HEK293 (cell line): ENCODE data around the gene EYS.

ENCODE experiments used
- CTCF ChIA-PET: fragments of 350-600 bp; formaldehyde crosslinking; extraction: SDS; loops from one replicate; lab custom pipeline; 2021; ENCODE audit warnings: antibody characterized with exemption; lab: Yijun Ruan, JAX
- POLR2A ChIA-PET: fragments of 300-600 bp; formaldehyde crosslinking; extraction: SDS; loops from one replicate; lab custom pipeline; 2020; ENCODE audit warnings: antibody characterized with exemption, inconsistent platforms; lab: Yijun Ruan, JAX
- H3K27ac ChIP-seq: fragments of 200-500 bp; sonication (Bioruptor generic); 2 replicates; pipeline ENCODE4 v1.5.1; 2014; ENCODE audit warnings: low read depth, low read length, control low read depth, inconsistent platforms; ENCODE audit errors: extremely low read depth
- H3K36me3 ChIP-seq, 2 experiments: fragments of 200-500 bp in 1 of 2; sonication (Bioruptor generic) in 1 of 2; 1 replicate in 1 of 2; 2 replicates in 1 of 2; pipeline ENCODE4 v1.5.1; 2014 to 2017; ENCODE audit warnings: inconsistent platforms in 2 of 2, low read length in 2 of 2; ENCODE audit not compliant: control insufficient read depth in 2 of 2, insufficient read depth in 1 of 2
- H3K4me1 ChIP-seq: fragments of 200-500 bp; sonication (Bioruptor generic); 2 replicates; pipeline ENCODE4 v1.5.1; 2014; ENCODE audit warnings: mild to moderate bottlenecking, low read length, inconsistent platforms; ENCODE audit not compliant: control insufficient read depth, insufficient read depth
- H3K4me3 ChIP-seq: 2 replicates; pipeline ENCODE4 v1.5.1; 2011; ENCODE audit warnings: low read depth, mild to moderate bottlenecking, control low read depth, low read length, moderate library complexity
- H3K9me3 ChIP-seq: fragments of 200-500 bp; sonication (Bioruptor generic); 2 replicates; pipeline ENCODE4 v1.5.1; 2014; ENCODE audit warnings: low read depth, low read length, inconsistent platforms; ENCODE audit not compliant: control insufficient read depth, insufficient read depth
- ZBTB10 ChIP-seq: fragments of 450-650 bp; formaldehyde crosslinking; IDR thresholded peaks from 2 replicates; pipeline ENCODE4 v1.5.1; 2016; ENCODE audit warnings: missing biosample characterization, missing genetic modification characterization
- ZBTB6 ChIP-seq: fragments of 450-650 bp; formaldehyde crosslinking; IDR thresholded peaks from 2 replicates; pipeline ENCODE4 v1.5.1; 2017; ENCODE audit warnings: missing biosample characterization, missing genetic modification characterization
- ZBTB7A ChIP-seq: fragments of 450-650 bp; formaldehyde crosslinking; IDR thresholded peaks from 2 replicates; pipeline ENCODE4 v1.5.1; 2016; ENCODE audit warnings: low read depth, missing biosample characterization, missing genetic modification characterization
- ZNF18 ChIP-seq: fragments of 450-650 bp; formaldehyde crosslinking; IDR thresholded peaks from 2 replicates; pipeline ENCODE4 v1.5.1; 2016; ENCODE audit warnings: missing biosample characterization, missing genetic modification characterization
- ZNF184 ChIP-seq: fragments of 450-650 bp; IDR thresholded peaks from 2 replicates; pipeline ENCODE4 v1.5.1; 2018; ENCODE audit warnings: missing biosample characterization, mild to moderate bottlenecking, missing genetic modification characterization
- ZNF274 ChIP-seq, 2 experiments: fragments of 200-500 bp in 1 of 2; fragments of 450-650 bp in 1 of 2; sonication (Bioruptor generic) in 1 of 2; formaldehyde crosslinking in 1 of 2; IDR thresholded peaks; 2 replicates each; pipeline versions ENCODE4 v1.5.1 to v1.6.1; 2014 to 2016; ENCODE audit warnings: borderline replicate concordance in 1 of 2, inconsistent platforms in 1 of 2, low read length in 1 of 2, missing biosample characterization in 1 of 2, missing genetic modification characterization in 1 of 2
- ZNF560 ChIP-seq: fragments of 450-650 bp; formaldehyde crosslinking; IDR thresholded peaks from 2 replicates; pipeline ENCODE4 v1.5.1; 2017; ENCODE audit warnings: missing biosample characterization, missing genetic modification characterization, borderline replicate concordance
- ZNF596 ChIP-seq: fragments of 450-650 bp; IDR thresholded peaks from 2 replicates; pipeline ENCODE4 v1.5.0; 2018; ENCODE audit warnings: missing biosample characterization, mild to moderate bottlenecking, missing genetic modification characterization, moderate library complexity
- ZNF707 ChIP-seq: fragments of 450-650 bp; formaldehyde crosslinking; IDR thresholded peaks from 2 replicates; pipeline ENCODE4 v1.5.1; 2016; ENCODE audit warnings: missing biosample characterization, missing genetic modification characterization
- ZNF76 ChIP-seq: fragments of 450-650 bp; formaldehyde crosslinking; IDR thresholded peaks from 2 replicates; pipeline ENCODE4; 2016; ENCODE audit warnings: low read depth, missing biosample characterization, missing genetic modification characterization, borderline replicate concordance
- ZNF791 ChIP-seq: fragments of 450-650 bp; formaldehyde crosslinking; IDR thresholded peaks from 2 replicates; pipeline ENCODE4 v1.5.1; 2016; ENCODE audit warnings: missing biosample characterization, missing genetic modification characterization
- TF ChIP-seq, protein P1 (sequence below): fragments of 450-650 bp; formaldehyde crosslinking; IDR thresholded peaks from 2 replicates; pipeline ENCODE4 v1.5.1; 2016; ENCODE audit warnings: missing biosample characterization, missing genetic modification characterization
- TF ChIP-seq, protein P2 (sequence below): fragments of 450-650 bp; formaldehyde crosslinking; conservative IDR thresholded peaks from 2 replicates; pipeline ENCODE4 v1.5.1; 2016; ENCODE audit warnings: low read depth, missing biosample characterization, missing genetic modification characterization

Gene EYS

DNA sequence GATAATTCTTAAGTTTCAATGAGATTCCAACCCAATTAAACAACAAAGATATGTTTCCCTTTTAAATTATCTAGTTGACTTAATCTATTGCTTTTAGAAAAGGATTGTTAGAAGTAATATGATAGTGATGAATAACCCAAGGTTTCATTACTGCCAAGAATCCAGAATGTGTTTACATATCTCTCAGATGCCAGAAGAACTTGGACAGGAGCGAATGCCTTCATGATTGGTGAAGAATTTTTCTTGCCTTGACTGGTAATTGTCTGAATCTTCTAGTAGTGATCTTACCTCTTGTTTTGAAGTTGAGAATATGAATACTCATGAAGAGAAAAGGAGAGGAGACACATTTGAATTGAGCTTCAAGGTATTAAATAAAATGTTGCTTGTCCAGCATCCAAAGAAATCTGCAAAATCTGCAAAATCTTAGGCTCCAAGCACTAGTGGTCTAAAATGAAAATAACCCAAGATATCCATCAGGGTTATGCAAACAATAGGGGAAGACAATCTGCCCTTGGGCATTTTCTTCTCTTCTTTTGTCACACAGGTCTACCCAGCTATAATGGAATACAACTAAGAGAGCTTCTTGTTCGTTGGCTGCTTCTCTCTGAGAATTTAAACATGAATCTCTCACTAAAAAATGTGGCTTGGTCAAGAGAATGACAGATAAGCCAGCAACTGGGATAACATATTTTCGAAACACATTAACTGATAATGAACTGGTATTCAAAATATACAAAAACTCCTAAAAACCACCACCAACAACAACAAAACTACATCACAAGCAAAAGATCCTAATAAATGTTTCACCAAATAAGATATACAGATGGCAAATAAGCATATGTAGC is 928.9 kb downstream of the EYS start:
- no peak overlapping the region for H3K4me3 ChIP-seq
- TF ChIP-seq, protein P1, sequence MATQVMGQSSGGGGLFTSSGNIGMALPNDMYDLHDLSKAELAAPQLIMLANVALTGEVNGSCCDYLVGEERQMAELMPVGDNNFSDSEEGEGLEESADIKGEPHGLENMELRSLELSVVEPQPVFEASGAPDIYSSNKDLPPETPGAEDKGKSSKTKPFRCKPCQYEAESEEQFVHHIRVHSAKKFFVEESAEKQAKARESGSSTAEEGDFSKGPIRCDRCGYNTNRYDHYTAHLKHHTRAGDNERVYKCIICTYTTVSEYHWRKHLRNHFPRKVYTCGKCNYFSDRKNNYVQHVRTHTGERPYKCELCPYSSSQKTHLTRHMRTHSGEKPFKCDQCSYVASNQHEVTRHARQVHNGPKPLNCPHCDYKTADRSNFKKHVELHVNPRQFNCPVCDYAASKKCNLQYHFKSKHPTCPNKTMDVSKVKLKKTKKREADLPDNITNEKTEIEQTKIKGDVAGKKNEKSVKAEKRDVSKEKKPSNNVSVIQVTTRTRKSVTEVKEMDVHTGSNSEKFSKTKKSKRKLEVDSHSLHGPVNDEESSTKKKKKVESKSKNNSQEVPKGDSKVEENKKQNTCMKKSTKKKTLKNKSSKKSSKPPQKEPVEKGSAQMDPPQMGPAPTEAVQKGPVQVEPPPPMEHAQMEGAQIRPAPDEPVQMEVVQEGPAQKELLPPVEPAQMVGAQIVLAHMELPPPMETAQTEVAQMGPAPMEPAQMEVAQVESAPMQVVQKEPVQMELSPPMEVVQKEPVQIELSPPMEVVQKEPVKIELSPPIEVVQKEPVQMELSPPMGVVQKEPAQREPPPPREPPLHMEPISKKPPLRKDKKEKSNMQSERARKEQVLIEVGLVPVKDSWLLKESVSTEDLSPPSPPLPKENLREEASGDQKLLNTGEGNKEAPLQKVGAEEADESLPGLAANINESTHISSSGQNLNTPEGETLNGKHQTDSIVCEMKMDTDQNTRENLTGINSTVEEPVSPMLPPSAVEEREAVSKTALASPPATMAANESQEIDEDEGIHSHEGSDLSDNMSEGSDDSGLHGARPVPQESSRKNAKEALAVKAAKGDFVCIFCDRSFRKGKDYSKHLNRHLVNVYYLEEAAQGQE (tag by site-specific recombination): no peak
- TF ChIP-seq ZNF76 (tag by site-specific recombination) (no peak), ZBTB6 (tag by site-specific recombination) (no peak), ZBTB7A (no peak), ZBTB10 (tag by site-specific recombination) (no peak), ZNF560 (no peak), ZNF707 (tag by site-specific recombination) (no peak), ZNF596 (tag by site-specific recombination) (no peak), ZNF274 (IDR thresholded peaks at IDR 0.05; ENCODE audit: low read length) (no peak), ZNF274 (tag by site-specific recombination; IDR thresholded peaks at IDR 0.05; ENCODE audit: borderline replicate concordance) (no peak), ZNF184 (tag by site-specific recombination) (no peak), ZNF791 (tag by site-specific recombination) (no peak), ZNF18 (tag by site-specific recombination) (no peak)
- TF ChIP-seq, protein P2, sequence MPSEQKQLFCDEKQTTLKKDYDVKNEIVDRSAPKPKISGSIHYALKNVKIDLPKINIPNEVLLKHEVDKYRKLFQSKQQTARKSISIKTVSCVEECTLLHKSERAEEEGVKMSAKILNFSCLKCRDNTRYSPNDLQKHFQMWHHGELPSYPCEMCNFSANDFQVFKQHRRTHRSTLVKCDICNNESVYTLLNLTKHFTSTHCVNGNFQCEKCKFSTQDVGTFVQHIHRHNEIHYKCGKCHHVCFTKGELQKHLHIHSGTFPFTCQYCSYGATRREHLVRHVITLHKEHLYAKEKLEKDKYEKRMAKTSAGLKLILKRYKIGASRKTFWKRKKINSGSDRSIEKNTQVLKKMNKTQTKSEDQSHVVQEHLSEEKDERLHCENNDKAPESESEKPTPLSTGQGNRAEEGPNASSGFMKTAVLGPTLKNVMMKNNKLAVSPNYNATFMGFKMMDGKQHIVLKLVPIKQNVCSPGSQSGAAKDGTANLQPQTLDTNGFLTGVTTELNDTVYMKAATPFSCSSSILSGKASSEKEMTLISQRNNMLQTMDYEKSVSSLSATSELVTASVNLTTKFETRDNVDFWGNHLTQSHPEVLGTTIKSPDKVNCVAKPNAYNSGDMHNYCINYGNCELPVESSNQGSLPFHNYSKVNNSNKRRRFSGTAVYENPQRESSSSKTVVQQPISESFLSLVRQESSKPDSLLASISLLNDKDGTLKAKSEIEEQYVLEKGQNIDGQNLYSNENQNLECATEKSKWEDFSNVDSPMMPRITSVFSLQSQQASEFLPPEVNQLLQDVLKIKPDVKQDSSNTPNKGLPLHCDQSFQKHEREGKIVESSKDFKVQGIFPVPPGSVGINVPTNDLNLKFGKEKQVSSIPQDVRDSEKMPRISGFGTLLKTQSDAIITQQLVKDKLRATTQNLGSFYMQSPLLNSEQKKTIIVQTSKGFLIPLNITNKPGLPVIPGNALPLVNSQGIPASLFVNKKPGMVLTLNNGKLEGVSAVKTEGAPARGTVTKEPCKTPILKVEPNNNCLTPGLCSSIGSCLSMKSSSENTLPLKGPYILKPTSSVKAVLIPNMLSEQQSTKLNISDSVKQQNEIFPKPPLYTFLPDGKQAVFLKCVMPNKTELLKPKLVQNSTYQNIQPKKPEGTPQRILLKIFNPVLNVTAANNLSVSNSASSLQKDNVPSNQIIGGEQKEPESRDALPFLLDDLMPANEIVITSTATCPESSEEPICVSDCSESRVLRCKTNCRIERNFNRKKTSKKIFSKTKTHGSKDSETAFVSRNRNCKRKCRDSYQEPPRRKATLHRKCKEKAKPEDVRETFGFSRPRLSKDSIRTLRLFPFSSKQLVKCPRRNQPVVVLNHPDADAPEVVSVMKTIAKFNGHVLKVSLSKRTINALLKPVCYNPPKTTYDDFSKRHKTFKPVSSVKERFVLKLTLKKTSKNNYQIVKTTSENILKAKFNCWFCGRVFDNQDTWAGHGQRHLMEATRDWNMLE: no peak
- TF ChIP-seq, all 188 proteins: peak for 0
- Histone ChIP-seq H3K36me3 (no peaks in the 10 kb centered on the region), H3K4me1 (no peaks in the 10 kb centered on the region), H3K9me3 (no peaks in the 10 kb centered on the region), H3K27ac (no peak overlapping the region)
- POLR2A ChIA-PET: no interaction called here
- CTCF ChIA-PET: interaction anchor here (0.7 kb wide), 1 partner anchor 37 kb away, joined by 3 read pairs; no protein-coding TSS in a partner anchor
